Breast epithelium (tissue), 3 donors: ENCODE data around the gene ANGEL2.
"Not testable (repeated sequence)": the region's sequence is repeated elsewhere in the genome, so short reads cannot be mapped to it uniquely, and the experiment has no call there.

Experiments
- CTCF ChIP-seq, 3 donors: fragments of 450-650 bp; IDR thresholded peaks; one replicate each; pipeline ENCODE4 v1.5.1; 2016 to 2017; ENCODE audit warnings: antibody characterized with exemption in 3 of 3, mild to moderate bottlenecking in 3 of 3, moderate library complexity in 3 of 3
- POLR2A ChIP-seq: fragments of 450-650 bp; IDR thresholded peaks from one replicate; pipeline ENCODE4 v1.6.1; 2016; ENCODE audit warnings: antibody characterized with exemption, mild to moderate bottlenecking, moderate library complexity
- POLR2AphosphoS5 ChIP-seq, 3 donors: sonication (generic); formaldehyde crosslinking; IDR thresholded peaks; one replicate each; pipeline ENCODE4 v1.6.1; 2017; ENCODE audit warnings: antibody characterized with exemption in 3 of 3

DNA sequence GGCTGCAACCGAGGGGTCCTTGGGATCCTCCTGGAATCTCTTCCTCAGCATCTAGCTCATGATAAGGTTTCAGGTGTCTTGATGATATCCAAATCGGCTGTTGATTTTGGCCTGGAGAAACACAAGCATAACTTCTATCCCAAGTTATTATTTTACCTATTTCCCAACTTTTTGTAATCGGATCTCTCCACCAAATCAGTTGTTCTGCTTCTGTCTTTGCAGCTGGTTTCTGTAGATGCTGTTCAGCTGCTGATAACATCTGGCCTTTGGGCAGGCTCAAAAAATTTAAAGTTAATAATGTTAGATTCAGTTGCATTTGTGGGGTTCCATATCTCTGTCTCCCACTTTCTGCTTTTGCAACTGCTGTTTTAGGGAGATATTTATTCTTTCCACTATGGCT lies 11.4 kb upstream of the ANGEL2 start:
- TF ChIP-seq CTCF (IDR thresholded peaks at IDR 0.05); POLR2AphosphoS5 (IDR thresholded peaks at IDR 0.05); POLR2A: not testable (repeated sequence)
